H54 (cell line): ENCODE results near the gene ASPG.

Experiments used
- DNase-seq: peaks from one replicate; pipeline ENCODE4 v3.0.0; 2011; ENCODE audit warnings: low spot score, mixed read lengths; ENCODE audit not compliant: insufficient read length
- FAIRE-seq: peaks from 3 replicates; lab custom pipeline; 2011; peaks lifted over from hg19 to GRCh38; lab: Jason Lieb, UNC
- POLR2A ChIP-seq: IDR thresholded peaks from 2 replicates; pipeline ENCODE4 v1.6.1; 2011; ENCODE audit warnings: low read depth, mild to moderate bottlenecking, low read length

Gene ASPG

DNA sequence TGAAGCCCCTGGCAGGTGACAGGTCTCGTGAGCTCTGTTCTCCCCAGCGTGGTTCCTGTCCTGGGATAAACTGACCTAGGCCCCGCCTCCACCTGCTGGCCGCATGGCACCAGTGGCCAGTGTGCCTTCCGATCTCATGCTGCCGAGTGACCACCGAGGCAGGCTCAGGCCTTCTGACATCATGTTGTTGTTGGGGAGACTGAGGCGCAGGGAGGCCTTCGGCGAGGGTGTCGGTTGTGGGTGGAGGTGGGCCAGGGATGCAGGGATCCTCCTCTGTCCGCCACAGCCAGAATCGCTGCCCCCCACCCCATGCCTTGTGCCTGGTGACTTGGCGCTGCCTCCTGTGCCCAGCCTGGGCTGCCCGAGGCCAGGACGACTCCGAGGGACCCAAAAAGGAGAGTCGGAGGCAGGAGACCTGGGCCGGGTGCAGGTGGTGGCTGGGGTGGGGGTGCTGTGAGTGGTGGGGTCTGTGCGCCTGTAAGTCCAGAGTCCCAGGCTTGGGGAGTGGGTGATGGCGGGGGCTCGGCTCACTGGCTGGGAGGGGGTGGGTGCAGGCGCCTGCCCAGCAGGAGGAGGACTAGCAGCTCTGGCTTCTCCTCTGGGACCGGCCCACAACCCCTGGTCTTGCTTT, 24.3 kb downstream of the ASPG start:
- no peak for DNase-seq
- TF ChIP-seq POLR2A, result no peak
- no peak for FAIRE-seq

DNA sequence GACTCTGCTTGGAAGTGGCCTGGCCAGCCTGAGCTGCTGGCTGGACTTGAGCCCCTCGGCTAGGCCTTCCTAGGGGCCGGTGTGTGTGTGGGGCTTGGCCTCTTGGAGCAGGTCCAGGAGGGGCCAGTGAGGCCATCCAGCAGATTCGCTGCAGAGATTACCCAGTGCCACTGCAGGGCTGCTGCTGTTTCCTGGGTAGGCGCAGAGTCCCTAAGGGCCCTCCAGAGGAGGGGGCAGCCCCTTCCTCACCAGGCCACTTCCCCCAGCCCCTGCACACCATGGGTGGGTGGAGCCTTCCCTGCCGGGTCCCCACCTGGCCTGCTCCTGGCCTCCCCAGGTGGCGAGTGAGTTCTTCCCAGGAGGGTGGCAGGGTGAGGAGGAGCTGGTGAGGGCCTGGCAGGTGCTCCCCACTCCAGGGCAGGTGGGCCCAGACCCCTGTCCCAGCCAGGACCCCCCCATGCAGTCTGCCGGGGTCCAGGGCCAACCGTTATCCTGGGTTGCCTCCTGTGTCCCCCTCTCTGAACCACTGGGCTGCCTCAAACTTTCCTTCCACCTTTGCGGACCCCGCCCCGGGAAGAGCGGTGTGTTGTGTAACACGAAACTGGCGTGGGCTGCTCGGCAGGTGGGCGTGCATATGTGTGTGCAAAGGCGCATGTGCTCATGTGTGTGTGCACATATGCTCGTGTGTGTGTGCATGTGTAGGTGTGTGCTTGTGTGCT, 25.1 kb downstream of the ASPG start:
- no peak for TF ChIP-seq POLR2A
- no peak for FAIRE-seq
- no peak for DNase-seq

DNA sequence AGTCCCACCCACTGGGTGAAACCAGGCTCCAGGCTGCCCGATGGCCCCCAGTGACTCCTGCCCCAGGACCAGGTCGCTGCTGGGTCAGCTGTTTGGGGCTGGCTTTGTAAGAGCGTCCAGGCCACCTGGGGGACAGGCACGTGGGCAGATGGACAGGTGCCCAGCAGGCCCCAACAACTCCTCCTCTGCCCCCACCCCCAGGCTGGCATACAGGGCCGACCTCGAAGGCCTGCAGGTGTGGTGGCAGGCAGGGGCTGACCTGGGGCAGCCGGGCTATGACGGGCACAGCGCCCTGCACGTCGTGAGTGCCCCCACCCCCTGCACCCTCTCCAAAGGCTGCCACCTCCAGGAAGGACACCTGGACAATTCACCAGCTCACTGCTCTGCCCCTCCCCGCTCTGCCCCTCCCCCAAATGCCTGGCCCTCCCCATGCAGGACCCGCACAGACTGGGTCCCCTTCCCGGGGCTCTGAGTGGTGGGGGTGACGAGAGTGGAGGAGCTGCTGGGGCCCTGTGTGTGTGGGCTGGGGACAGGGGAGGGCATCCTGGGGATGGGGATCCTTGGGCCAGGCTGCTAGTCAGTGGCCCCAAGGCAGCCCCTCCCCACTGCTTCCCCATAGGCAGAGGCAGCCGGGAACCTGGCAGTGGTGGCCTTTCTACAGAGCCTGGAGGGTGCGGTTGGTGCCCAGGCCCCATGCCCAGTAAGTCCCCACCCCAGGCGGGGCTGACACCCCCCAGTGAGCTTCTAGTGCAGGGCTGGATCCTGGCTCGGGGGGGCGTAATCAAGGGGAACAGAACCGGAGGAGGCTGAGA, 26.0 kb downstream of the ASPG start:
- no peak for FAIRE-seq

DNA sequence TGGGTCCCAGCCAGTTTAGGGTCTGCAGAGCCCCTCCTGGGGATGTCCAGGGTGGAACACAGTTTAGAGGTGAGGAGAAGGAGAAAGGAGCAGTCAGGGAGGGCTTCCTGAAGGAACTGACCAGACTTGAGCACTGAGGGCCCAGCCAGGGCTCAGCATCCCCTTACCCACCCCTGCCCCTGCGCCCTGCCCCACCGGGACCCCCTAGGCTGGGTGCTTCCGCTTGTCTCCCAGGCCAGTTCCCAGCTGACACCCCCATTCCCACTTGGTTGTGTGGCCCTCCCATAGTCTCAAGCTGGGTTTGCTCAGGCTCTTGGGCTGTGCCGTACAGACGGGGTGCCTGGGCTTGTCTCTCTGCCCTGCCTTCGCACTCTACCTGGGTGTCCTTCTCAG, 26.6 kb downstream of the ASPG start:
- no peak for TF ChIP-seq POLR2A
- no peak for DNase-seq
- FAIRE-seq, result no peak

More for the DNA sequence above, 26.0 kb downstream of the ASPG start:
- TF ChIP-seq POLR2A, result no peak
- no peak for DNase-seq

DNA sequence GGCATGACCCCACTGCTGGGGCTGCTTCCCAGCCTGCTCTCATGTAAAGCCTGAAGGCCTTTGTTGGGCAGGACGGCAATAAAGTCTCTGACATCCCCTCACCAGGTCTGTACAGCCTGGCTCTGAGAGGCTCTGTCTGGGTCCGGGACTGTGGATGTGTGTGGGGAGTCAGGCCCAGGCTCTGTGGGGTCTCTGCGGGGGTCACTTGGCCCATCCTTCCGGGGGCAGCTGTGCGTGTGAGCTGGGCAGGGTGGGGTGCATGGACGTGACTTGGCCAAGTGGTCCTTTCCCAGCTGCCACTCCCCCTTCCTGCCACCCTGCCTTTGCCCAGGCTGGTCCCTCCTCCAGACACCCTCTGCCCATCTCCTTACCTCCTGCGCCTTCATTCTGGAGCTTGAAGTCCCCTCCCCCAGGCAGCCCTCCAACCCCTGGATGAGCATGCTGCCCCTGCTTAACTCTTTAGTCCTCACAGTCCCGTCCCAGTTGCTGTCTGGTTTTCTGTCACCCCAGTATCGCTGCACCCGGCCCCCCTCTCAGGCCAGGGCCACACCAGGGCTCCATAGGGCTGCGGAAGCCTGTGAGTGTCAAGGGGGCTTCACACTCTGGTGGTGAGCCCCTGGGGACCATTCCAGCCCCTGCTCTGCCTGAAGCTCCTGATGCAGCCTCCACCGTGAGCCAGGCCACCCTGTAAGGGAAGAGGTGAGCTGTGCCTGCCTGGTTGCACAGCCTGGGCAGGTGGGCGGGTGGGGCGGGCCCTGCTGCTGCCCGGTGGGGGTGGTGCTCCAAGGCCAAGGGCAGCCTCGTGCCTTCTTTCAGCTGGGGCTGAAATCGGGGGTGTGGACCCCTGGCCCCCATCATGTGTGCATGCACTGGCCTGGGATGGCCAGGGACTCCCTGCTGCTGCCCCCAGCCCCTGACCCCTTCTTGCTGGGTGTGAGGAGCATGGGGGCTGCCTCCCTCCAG, 27.4 kb downstream of the ASPG start:
- no peak for TF ChIP-seq POLR2A
- DNase-seq, result no peak
- no peak for FAIRE-seq

DNA sequence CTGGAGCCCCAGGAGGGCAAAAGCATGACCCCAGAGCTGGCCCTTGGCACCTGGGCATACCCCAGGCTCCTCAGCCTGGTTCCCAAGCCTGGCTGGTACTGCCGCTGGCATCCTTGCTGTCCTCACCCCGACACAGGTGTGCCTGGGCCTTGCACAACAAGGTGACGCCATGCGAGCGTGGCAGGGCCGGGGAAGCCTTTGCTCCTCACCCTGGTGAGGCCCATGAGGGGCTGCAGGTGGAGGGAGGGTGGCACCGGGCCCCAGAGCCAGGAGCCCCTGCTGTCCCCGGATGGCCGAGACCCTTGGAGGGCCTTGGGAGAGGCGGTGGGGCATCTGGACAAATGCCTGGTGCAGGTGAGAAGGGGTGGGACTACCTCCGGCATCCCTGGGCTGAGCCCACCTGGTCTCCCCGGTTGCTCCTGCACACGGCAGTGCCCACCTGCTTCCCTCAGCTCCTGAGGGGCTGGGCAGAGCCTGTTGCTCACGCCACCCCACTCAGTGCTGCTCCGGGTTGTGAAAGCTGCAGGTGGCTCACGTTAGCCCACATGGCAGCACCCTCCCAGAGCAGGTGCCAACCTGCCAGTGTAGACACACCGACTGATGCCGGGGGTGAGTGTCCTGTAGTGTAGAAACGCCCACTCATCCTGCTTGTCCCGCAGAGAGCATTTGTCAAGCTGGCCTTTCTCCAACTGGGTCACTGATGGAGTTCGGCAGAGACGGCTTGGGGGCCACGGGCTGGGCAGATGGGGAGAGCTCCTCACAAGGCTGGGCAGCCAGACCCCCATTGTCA, 28.3 kb downstream of the ASPG start:
- DNase-seq (no peak), FAIRE-seq (no peak)
- no peak for TF ChIP-seq POLR2A

DNA sequence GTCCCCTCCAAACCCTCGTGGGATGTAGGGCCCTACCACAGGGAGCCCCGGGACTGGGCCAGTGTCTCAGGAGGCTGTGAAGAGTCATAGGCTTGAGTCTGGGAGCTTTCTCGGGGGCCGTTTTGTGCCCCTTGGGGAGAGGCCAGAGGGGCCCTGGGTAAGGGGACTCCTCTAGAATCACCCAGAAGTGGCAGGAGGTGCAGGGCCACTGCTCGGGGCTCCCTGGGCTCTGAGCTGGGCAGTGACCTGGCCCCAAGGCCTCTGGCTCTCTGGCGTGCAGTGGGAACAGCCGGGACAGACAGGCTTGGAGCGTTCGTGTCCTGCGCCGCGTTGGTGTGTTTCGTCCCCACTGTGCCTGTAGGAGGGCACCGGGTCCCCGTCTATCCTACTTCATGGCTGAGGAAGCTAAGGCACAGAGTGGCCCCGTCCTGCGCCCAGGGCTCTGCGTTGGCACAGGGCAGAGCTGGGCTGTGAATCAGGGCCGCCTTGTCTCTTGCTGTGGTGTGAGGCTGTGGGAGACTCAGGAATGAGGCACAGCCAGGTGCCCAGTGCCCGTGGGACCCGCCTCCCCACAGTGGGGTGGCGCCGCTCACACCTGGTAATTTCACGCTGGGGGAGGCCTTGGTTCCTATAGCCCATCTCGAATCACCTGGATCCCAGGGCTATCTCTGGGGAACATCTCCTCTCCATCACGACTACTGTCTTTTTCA, 29.1 kb downstream of the ASPG start:
- no peak for TF ChIP-seq POLR2A
- FAIRE-seq, result no peak

DNA sequence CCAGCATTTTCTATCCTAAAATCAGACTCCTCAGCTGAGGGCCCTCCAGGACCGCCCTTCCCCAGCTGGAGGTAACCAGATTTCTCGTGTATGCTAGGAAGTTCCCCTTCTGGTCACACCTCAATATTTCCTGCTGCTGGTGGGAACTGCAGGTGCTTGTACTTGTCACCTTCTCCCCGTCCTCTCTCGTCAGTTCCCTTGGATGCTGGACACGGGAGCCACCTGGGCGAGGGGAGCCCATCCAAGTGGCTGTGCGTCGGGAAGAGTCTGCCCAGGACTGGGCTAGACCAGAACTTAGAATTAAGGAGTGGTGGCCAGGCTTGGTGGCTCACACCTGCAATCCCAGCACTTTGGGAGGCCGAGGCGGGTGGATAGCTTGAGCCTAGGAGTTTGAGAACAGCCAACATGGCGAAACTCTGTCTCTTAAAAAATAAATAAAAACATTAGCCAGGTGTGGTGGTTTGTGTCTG, 29.7 kb downstream of the ASPG start:
- TF ChIP-seq POLR2A, result no peak
- DNase-seq (no peak), FAIRE-seq (no peak)

More for the DNA sequence above, 29.1 kb downstream of the ASPG start:
- no peak for DNase-seq

DNA sequence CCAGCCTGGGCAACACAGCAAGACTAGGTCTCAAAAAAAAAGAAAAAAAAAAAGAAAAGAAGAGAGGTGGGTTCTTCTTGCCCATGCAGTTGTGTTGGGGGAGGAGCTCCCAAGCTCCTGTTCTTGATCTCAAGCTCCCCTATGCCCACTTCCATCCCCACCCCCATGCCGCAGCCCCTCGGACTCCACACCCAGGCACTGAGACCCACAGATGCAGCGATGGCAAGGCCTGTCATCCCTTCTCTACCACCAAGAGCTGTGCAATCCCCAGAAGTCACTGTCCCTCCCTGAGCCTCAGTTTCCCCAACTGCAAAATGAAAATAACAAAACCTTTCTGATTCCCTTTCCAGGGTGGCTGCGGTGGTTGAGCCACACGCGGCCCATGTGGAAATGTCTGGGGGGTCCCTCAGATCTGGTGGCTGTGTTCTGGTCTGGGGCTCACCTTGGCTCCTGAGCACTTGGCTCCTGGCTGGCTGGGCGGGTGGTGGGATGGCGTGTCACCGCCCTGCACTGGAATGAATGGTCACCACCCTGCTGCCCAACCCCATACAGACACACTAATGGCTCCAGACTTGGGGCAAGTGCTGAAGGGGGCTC, 30.3 kb downstream of the ASPG start:
- no peak for TF ChIP-seq POLR2A
- FAIRE-seq (no peak), DNase-seq (no peak)

DNA sequence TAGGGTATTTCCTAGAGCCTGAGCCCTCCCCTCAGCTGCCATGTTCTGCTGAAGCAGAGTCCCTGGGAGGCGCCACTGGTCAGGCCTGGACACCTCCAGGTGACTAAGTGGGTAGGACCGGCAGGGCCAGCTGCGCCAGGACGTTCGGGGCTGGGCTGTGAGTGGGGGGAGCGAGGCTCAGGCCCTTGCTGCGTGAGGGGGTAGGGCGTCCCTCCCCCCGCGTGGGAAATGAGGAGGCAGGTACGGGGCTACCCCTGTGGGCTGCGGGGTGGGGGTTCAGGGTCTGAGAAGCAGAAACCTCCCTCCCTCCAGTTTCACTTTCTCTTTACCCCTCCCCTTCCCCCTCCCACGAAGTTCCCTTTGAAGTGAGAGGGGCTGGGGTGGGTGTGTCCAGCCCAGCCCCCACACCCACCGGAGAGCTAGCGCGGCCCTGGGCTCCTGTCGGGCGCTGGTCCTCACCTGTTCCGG, 30.8 kb downstream of the ASPG start:
- FAIRE-seq (no peak), DNase-seq (no peak)
- TF ChIP-seq POLR2A, result no peak

DNA sequence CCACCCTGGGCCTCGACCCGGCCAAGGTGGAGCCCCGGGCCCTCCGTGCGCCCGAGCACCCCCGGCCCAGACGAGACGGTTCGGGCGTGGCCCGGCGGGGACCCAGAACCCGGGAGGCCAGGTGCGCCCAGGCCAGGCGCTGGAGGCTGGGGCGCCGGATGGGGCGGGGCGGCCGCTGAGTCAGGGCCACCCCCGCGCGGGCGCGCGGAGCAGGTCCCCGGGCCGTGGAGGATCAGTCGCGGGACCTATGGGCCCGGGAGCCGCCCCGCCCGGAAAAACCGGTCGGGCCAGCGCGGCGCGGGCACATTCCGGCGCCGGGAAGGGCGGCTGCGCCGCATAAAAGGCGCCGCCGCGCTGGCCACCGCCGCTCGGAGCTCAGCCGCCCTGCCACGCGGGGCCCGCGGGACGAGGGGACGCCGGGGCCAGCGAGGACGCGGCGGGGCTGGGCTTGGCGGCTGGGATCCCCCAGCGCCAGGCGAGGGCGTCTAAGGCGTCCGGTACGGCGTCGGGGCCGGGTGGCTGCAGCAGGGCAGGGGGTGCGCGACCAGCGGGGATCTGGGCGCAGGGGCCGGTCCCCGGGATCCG, 31.3 kb downstream of the ASPG start:
- FAIRE-seq (no peak), DNase-seq (no peak)
- TF ChIP-seq POLR2A, result no peak
